GM19023 (cell line): ENCODE results near the gene CNN1.
"Not testable (repeated sequence)": the region's sequence is repeated elsewhere in the genome, so short reads cannot be mapped to it uniquely, and the experiment has no call there.

Experiments
- ATAC-seq: cut with Tn5 transposase; IDR thresholded peaks from one replicate; pipeline ENCODE4 v1.9.1; 2021; ENCODE audit warnings: mild to moderate bottlenecking, moderate library complexity; ENCODE audit not compliant: unreplicated experiment

CNN1 gene

DNA sequence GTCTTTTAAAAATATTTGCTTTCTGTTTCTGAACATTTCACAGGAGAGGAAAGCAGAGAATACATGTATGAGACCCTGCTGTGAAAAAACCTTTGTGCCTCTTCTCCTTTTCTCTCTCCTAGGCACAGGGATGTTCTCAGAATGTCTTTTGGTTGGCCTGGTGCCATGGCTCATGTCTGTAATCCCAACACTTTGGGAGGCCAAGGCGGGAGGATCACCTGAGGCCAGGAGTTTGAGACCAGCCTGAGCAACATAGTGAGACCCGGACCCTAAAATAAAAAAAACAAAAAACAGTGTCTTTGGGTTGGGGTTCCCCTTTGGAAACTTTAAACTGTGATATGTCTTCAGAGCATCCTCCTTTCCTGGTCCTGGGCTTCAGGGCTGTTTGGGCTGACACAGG is 60.1 kb downstream of the CNN1 start:
- no peak for ATAC-seq

- not testable (repeated sequence) for ATAC-seq
These were observed 61.1 kb downstream of the CNN1 start for GRCh38 chr19:11599704-11600103.
